GM23248 (cell line): ENCODE data around the gene CELSR1.

Source experiments
- EZH2 ChIP-seq: fragments of 200-600 bp; sonication (generic); IDR thresholded peaks from 2 replicates; pipeline ENCODE4 v1.6.1; 2018; ENCODE audit warnings: antibody characterized with exemption, mild to moderate bottlenecking; ENCODE audit not compliant: insufficient read depth, poor library complexity, severe bottlenecking
- EZH2phosphoT487 ChIP-seq: fragments of 200-600 bp; sonication (generic); IDR thresholded peaks from 2 replicates; pipeline ENCODE4 v1.6.1; 2018; ENCODE audit warnings: antibody characterized with exemption, moderate library complexity, mild to moderate bottlenecking, low read depth; ENCODE audit not compliant: insufficient read depth

GRCh38 chr22:46382524-46382923, 154.9 kb downstream of the CELSR1 start:
- no peak for TF ChIP-seq EZH2
- no peak for TF ChIP-seq EZH2phosphoT487
